H54 (cell line): ENCODE results near the gene TTYH1.
A peak's percentile ranks its signal among the peaks of the same experiment; 100 is the strongest.

Experiments
- DNase-seq: peaks from one replicate; pipeline ENCODE4 v3.0.0; 2011; ENCODE audit warnings: low spot score, mixed read lengths; ENCODE audit not compliant: insufficient read length
- FAIRE-seq: peaks from 3 replicates; lab custom pipeline; 2011; peaks lifted over from hg19 to GRCh38; lab: Jason Lieb, UNC
- POLR2A ChIP-seq: IDR thresholded peaks from 2 replicates; pipeline ENCODE4 v1.6.1; 2011; ENCODE audit warnings: low read depth, mild to moderate bottlenecking, low read length

TTYH1 gene

GRCh38 chr19:54422136-54422535 is 6.9 kb downstream of the TTYH1 start:
- no peak for TF ChIP-seq POLR2A
- no peak for FAIRE-seq
- DNase-seq, result no peak

DNA sequence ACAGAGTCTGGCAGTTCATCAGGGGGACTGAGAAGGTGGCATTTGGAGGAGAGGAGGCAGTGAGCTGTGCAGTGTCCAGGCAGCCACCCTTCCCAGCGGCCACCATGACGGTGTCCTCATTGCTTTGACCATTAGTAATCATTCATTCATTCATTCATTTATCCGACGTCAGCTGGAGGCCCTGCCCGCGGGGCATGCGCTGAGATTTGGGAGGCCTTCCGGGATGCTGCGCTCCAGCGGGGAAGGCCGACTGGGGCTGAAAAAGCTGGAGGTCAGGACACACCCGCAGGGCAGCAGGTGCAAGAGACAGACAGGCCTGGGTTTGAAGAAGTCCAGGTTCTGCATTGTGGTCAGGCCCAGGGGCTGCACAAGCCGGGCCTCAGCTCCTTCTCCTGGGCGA is 8.9 kb downstream of the TTYH1 start:
- no peak for TF ChIP-seq POLR2A
- DNase-seq, result no peak
- FAIRE-seq, result no peak

GRCh38 chr19:54424660-54425381 is 9.6 kb downstream of the TTYH1 start:
- FAIRE-seq, result no peak
- no peak for TF ChIP-seq POLR2A

DNA sequence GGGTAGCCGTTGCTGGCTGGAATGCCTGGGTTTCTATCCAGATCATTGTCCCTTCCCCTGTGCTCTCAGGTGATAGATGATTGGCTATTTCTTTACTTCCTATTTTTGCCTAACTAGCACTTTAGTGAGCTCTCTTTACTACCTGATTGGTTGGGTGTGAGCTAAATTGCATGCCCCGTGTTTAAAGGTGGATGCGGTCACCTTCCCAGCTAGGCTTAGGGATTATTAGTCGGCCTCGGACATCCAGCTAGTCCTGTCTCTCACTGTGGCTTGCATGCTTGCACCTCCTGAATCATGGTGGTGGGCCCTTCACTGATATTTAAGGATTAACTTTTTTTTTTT is 10.1 kb downstream of the TTYH1 start:
- no peak for DNase-seq
- no peak for TF ChIP-seq POLR2A
- no peak for FAIRE-seq

More at GRCh38 chr19:54424660-54425381, 9.6 kb downstream of the TTYH1 start:
- no peak for DNase-seq

DNA sequence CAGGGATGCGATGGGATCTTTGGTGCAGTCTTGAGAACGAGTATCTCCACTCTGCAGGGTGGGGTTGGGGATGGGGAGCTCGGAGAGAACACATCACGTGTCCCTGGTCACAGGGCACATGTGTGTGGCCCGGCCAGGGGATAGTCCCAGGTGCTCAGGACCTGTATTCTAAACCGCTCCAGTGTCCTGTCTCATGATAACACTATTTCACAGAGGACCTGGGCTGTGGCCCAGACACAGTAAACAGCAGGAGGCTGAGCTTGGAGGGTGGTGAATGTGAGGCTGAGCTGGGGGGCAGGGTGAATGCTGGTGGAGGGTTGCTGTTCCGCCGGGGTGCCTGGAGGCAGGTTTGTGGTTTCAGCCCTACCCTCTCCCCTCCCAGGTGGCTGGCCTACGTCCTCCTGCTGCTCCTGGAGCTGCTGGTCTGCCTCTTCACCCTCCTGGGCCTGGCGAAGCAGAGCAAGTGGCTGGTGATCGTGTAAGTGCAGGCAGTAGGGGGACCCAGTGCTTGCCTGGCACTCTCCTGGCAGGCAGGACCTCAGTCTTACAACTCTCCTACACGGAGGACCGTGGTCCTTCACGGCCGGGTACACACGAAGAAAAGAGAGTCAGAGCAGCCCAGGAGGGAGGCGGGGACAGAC is 11.1 kb downstream of the TTYH1 start:
- no peak for FAIRE-seq
- no peak for DNase-seq
- TF ChIP-seq POLR2A, result peak; percentile 43; the same call in 1 of the 2 replicates

GRCh38 chr19:54427586-54427985 is 12.3 kb downstream of the TTYH1 start:
- TF ChIP-seq POLR2A, result no peak
- DNase-seq, result no peak
- no peak for FAIRE-seq

DNA sequence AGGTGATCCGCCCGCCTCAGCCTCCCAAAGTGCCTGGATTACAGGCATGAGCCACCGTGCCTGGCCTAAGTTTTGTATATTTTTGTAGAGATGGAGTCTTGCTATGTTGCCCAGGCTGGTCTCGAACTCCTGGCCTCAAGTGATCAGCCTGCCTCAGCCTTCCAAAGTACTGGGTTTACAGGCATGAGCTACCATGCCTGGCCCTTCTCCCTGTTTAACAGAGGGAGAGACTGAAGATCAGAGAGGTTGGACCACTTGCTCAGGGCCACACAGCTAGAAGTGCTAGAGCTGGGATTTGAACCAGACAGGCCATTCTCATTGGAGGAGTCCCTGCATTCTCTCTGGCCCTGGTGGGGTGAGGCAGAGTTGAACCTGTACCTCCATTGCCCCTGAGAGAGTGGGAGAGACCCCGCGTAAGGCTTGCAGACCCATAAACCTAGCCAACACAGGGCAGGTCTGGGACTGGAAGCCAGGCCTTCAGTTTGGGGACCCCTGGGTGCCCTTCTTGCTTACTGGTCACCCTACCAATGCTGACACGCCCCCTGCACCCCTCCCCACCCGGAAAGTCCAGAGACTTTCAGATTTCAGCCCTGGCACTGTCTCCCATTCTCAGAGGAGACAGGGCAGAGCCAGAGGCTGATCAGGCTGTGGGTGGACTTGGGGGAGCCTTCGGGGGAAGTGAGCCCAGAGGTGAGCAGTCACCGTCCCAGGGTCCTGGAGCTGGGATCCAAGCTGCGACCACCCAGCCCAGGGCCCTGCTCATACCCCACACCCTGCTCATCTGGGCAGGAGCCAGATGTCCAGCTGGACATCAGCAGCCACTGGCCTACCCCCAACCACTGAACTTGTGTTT is 13.3 kb downstream of the TTYH1 start:
- no peak for DNase-seq
- TF ChIP-seq POLR2A, result no peak
- no peak for FAIRE-seq

DNA sequence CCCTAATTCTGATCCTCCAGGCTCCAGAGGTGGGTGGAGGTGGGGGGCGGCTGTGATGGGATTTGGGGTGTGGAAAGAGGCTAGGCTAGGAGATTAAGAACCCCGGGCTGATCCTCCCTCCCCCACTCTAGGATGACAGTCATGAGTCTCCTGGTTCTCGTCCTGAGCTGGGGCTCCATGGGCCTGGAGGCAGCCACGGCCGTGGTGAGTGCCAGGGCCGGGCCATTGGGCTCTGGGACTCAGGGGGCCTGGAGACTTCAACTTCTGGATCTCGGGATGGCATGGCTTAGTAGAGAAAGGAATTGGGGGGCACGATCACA is 13.9 kb downstream of the TTYH1 start:
- no peak for FAIRE-seq
- TF ChIP-seq POLR2A, result 0 out of 2 replicates have a peak, but pooled peaks have one; percentile 7
- DNase-seq, result no peak

- no peak for DNase-seq
- no peak for TF ChIP-seq POLR2A
- no peak for FAIRE-seq
Observed at GRCh38 chr19:54429545-54430227, 14.4 kb downstream of the TTYH1 start.

DNA sequence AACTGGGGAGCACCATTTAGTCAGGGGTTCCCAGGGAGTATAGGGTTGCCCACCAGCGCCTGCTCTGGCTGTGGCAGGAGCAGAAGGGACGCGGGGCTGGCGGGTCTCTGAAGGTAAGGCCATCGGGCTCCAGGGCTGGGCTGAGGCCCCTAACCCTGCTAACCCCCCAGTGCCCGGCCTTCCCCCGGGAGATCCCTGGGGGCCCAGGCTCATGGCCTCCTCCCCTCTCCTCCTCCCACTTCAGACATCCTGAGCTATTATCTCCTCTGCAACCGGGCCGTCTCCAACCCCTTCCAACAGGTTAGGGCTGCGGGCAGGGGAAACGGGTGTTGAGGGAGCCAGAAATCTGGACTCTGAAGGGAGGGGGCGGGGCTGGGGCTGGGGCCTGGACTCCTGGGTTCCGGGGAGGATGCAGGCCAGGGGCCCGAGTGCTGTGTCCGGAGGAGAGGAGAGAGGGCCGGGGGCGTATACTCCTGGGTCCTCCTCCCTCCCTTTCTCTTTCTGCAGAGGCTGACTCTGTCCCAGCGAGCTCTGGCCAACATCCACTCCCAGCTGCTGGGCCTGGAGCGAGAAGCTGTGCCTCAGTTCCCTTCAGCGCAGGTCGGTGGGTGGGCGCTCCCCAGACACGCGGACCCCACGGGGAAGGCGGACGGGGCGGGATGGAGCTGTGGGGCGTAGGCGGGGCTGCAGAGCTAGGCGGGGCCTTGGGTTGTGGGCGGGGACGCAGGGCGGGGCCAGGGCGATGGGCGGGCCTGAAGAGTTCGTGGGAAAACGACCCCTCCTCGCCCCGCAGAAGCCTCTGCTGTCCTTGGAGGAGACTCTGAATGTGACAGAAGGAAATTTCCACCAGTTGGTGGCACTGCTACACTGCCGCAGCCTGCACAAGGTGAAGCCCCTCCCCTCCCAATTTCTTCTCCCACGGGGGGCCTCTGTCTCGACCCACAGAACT is 15.3 kb downstream of the TTYH1 start:
- FAIRE-seq (no peak), DNase-seq (no peak)
- no peak; the same call in 1 of the 2 replicates for TF ChIP-seq POLR2A

DNA sequence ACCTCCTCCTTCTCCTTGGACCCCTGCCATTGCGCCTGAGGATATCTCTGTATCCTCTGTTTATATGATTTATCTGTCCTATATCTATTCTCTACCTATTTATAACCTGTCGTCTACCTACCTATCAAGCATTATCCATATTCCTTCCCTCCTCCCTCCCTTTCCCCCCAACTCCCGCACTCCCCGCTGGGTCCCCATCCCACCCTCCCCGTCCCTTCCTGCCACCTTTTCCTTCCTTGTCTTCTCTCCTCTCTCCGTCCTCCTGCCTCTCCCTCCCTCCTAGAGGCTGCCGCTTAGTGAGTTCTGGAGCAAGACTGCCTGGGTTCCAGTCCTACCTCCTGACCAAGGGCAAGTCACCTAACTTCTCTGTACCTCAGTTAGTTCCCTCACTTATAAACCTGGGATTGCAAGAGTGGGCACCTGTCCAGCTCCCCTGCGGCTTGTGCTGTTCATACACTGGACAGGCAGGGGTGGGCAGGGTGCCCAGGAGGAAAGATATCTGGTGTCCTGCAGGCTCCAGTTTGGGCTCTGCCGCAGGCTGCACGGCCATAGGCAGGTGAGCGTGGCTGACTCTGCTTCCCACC is 16.1 kb downstream of the TTYH1 start:
- no peak for DNase-seq
- FAIRE-seq, result no peak
- TF ChIP-seq POLR2A, result no peak

GRCh38 chr19:54432144-54432738 is 17.0 kb downstream of the TTYH1 start:
- DNase-seq, result no peak
- no peak for TF ChIP-seq POLR2A
- no peak for FAIRE-seq
